Fibroblast of the conjunctiva (primary cell): Measurements from ENCODE around the gene PLOD2.
A peak's percentile ranks its signal among the peaks of the same experiment; 100 is the strongest.

Experiments used
- DNase-seq: peaks from one replicate; pipeline ENCODE4 v3.0.0-alpha.2; 2010; ENCODE audit warnings: low read depth

PLOD2 gene

GRCh38 chr3:146166415-146166821 lies 5.4 kb upstream of the PLOD2 start:
- DNase-seq = peak; percentile 74

GRCh38 chr3:146165877-146166276 lies 4.9 kb upstream of the PLOD2 start:
- DNase-seq = no peak

GRCh38 chr3:146164971-146165769 lies 4.2 kb upstream of the PLOD2 start:
- DNase-seq = no peak

GRCh38 chr3:146164506-146164905 lies 3.5 kb upstream of the PLOD2 start:
- DNase-seq = no peak

- DNase-seq = no peak
Measured at GRCh38 chr3:146164071-146164470, 3.1 kb upstream of the PLOD2 start.

- DNase-seq = peak; percentile 79
Measured at GRCh38 chr3:146163584-146163983, 2.6 kb upstream of the PLOD2 start.

- DNase-seq = no peak
Measured at GRCh38 chr3:146162561-146162960, 1.6 kb upstream of the PLOD2 start.

GRCh38 chr3:146161663-146162002 lies 649 bp upstream of the PLOD2 start:
- no peak for DNase-seq

GRCh38 chr3:146160321-146160963 lies 542 bp downstream of the PLOD2 start:
- peak; percentile 69 for DNase-seq

GRCh38 chr3:146159616-146160320 lies 1.2 kb downstream of the PLOD2 start:
- no peak for DNase-seq

GRCh38 chr3:146159037-146159436 lies 1.9 kb downstream of the PLOD2 start:
- DNase-seq = no peak

- no peak for DNase-seq
Measured at GRCh38 chr3:146157325-146158060, 3.5 kb downstream of the PLOD2 start.

- DNase-seq = no peak
Measured at GRCh38 chr3:146156666-146157314, 4.2 kb downstream of the PLOD2 start.

GRCh38 chr3:146156095-146156494 lies 4.9 kb downstream of the PLOD2 start:
- DNase-seq = no peak

GRCh38 chr3:146154995-146155394 lies 6.0 kb downstream of the PLOD2 start:
- DNase-seq = no peak

GRCh38 chr3:146154316-146154715 lies 6.7 kb downstream of the PLOD2 start:
- no peak for DNase-seq

GRCh38 chr3:146153429-146153828 lies 7.6 kb downstream of the PLOD2 start:
- DNase-seq = no peak

- DNase-seq = no peak
Measured at GRCh38 chr3:146152834-146153233, 8.2 kb downstream of the PLOD2 start.

- no peak for DNase-seq
Measured at GRCh38 chr3:146148468-146148931, 12.5 kb downstream of the PLOD2 start.

GRCh38 chr3:146145642-146146041 lies 15.3 kb downstream of the PLOD2 start:
- no peak for DNase-seq

- DNase-seq = no peak
Measured at GRCh38 chr3:146142757-146143156, 18.2 kb downstream of the PLOD2 start.

GRCh38 chr3:146139586-146140110 lies 21.3 kb downstream of the PLOD2 start:
- no peak for DNase-seq
